NCI-H2029 (cell line): ENCODE results near the gene CDH1.
"Not testable (repeated sequence)": the region's sequence is repeated elsewhere in the genome, so short reads cannot be mapped to it uniquely, and the experiment has no call there.

Experiments
- DNase-seq: peaks from one replicate; lab custom pipeline; 2025; lab: John Stamatoyannopoulos, UW

CDH1 gene

DNA sequence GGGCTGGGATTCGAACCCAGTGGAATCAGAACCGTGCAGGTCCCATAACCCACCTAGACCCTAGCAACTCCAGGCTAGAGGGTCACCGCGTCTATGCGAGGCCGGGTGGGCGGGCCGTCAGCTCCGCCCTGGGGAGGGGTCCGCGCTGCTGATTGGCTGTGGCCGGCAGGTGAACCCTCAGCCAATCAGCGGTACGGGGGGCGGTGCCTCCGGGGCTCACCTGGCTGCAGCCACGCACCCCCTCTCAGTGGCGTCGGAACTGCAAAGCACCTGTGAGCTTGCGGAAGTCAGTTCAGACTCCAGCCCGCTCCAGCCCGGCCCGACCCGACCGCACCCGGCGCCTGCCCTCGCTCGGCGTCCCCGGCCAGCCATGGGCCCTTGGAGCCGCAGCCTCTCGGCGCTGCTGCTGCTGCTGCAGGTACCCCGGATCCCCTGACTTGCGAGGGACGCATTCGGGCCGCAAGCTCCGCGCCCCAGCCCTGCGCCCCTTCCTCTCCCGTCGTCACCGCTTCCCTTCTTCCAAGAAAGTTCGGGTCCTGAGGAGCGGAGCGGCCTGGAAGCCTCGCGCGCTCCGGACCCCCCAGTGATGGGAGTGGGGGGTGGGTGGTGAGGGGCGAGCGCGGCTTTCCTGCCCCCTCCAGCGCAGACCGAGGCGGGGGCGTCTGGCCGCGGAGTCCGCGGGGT lies at the start of gene CDH1:
CDH1 (plus strand) TSS at position 247 of the 684 bp plus-strand sequence; CDS start at position 371, 124 bp downstream.
- peak; percentile 70 for DNase-seq

DNA sequence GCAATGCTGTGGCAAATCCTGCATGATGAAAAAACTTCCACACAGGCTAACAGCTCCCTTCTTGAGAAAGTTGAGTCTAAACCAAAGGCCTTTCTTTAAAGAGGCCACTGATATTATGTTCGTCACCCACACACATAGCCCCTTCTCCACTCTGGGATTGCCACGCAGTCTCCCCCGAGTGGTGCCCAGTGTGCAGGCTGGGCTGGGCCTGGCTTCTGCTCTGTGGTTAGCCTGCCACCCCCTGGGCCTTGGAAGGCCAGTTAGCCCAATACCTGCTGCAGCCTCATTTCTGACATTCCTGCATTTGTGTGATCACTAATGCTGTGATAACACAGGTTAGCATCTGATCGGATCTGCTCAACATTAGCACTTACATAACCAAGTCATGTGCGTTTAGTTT lies 47.2 kb upstream of the CDH1 start:
- no peak for DNase-seq

- no peak for DNase-seq
Measured at GRCh38 chr16:68695575-68695974, 41.5 kb upstream of the CDH1 start.

DNA sequence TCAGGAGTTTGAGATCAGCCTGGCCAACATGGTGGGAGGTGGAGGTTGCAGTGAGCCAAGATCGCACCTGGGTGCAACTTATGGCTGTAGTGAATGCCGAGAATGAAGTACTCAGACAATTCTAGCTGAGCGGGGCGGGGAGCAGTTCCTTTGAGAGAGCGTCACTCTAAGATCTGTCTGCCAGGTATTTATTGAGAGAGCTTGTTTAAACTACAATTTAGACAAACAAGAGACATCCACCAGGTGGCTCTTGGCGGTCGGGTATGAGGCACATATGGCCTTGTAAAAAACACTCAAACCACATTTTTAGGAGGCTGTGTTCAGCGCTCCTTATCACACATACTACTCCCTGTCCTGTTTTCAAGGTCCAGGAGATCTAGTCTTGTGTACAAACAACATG lies 40.6 kb upstream of the CDH1 start:
- peak; percentile 17 for DNase-seq

GRCh38 chr16:68698091-68698490 lies 39.0 kb upstream of the CDH1 start:
- DNase-seq, result no peak

DNA sequence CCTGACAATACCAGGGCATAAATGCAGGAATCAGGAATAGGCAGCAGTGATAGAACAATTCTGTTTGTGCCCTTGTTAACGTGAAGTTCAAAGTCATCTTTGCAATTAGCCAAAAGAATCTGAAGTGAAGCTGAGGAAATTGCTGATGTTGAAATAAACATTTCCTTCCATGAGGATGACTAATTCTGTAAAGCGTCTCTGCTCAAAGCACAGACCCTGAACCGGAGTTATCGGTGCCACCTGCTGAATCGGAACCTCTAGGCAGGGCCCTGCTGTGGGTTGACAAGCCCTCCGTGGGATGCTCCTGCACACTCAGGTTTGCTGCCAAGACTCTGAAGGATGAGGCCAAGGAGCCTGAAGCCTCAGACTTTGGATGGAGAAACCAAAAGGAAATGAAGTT lies 37.0 kb upstream of the CDH1 start:
- DNase-seq, result no peak

DNA sequence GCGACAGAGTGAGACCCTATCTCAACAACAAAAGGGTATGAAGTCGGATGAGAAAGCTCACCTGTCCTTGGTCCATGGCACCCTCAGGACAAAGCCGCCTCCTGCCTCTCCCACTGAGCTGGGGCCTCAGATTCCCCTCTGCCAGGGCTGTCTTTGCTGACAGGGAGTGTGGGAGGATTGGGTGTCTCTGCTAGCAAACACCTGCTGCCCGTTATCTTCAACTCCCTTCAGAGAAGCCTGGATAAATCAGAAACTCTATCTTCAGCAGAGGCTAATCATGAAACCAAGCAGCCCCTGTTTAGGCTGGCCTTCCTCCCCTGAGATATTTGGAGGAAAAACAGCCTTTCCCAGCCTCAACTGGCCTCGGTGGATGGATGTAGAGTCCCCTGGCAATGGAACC lies 36.3 kb upstream of the CDH1 start:
- DNase-seq, result no peak

DNA sequence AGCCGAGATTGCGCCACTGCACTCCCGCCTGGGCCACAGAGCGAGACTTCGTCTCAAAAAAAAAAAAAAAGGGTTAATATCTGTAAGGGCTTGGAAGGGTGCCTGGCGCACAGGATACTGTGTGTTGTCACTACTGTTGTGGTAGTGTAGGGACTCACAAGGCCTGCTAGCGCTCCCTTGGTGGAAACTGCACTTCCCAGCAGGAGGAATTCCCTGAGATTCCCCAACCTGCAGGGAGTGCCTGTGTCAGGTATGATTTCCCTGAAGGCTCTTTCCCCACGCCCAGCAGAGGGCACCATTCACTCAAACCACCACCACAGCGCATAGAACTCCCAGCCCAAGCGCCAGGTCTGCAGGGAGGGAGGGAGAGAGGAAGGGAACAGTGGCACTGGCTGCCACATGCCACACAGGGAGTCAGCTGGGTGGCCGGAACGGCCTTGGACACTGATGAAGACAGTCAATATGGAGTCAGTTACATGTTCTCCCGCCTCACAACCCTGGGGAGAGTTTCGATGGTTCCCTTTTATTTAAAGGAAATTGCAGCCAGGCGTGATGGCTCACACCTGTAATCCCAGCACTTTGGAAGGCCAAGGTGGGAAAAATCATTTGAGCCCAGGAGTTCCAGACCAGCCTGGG lies 32.7 kb upstream of the CDH1 start:
- peak; percentile 35 for DNase-seq

DNA sequence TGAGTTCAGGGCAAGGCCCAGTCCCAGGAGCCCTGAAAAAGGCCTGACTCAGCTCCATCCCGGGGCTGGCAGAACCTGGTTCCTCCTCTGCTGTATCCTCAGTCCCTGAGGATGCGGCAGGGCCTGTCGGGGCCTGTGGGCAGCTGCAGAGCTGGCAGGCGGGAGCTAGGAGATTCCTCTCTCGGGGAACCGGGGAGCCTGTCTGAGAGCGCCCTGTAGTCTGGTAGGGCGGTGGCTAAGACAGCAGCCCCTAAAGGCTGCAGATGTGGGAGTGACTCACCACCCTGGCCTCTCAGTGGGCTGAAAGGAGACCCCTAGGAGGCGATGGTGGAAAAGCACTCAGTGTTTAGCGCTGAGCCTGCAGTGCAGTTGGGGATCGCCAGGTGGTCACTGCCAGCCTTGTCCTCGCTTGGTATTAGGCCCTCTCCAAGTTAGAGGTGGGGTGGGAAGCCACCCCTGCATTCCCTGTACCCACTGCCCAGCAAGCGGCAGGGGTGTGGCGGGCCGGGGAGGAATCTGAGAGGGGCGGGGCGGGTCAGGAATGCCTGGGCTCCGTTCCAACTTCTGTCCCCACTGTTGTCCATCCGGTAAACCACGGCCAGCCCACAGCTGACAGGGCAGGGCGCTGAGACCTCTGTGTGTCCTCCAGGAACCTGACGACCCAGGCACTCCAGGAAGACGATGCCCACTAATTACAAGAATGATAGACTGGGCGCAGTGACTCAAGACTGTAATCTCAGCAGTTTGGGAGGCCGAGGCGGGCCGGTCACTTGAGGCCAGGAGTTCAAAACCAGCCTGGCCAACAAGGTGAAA lies 29.5 kb upstream of the CDH1 start:
- DNase-seq, result no peak

- no peak for DNase-seq
Measured at GRCh38 chr16:68710211-68710610, 26.9 kb upstream of the CDH1 start.

GRCh38 chr16:68711421-68712139 lies 25.5 kb upstream of the CDH1 start:
- no peak for DNase-seq

DNA sequence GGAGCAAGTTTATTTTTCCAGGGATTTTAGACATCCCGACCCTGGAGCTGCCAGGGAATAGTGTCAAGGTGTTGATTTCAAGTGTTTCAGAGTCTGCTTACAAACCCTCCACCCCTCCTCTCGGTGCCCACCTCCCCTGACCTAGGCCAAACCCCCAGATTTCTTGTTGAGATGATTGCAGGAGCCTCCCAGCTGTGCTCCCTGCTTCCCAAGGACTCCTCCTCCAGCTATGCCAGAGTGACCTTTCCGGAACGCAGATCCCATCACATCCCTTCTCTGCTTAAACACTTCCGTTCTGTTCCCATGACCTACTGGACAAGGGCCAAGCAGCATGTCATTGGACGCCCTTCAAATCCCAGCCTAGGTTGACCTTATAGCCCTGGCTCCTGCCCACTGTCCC lies 23.7 kb upstream of the CDH1 start:
- no peak for DNase-seq

DNA sequence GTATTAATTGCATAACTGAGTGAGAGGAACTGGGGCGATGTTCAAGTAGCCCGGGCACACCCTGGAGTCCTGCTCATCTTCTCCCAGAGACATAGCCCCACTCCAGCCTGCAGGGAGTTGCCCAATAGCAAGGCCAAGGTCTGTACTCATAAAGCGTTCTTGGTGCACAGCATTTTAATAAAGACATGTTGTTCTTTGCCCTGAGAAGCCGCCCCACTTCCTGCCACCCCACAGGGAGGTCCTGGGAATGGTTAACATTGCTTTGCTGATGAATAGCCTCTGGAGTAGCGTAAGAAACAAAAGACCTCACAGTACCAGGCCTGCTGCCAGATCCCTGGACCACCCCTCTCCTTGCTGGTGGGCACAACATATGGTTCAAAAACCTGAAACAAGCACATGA lies 21.6 kb upstream of the CDH1 start:
- no peak for DNase-seq

DNA sequence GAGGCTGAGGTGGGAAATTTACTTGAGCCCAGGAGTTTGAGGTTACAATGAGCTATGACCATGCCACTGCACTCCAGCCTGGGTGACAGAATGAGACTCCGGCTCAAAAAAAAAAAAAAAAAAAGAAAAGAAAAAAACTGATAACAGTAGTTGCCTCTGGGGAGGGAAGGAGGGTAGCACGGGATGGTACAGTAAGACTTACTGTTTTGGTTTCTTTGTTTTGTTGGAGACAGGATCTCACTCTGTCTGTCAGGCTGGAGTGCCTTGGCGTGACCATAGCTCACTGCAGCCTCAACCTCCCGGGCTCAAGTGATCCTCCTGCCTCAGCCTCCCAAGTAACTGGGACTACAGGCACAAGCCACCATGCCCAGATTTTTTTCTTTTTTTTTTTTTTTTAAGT lies 20.6 kb upstream of the CDH1 start:
- DNase-seq, result not testable (repeated sequence)

- DNase-seq, result no peak
Measured at GRCh38 chr16:68717684-68718083, 19.4 kb upstream of the CDH1 start.

- DNase-seq, result no peak
Measured at GRCh38 chr16:68718590-68718989, 18.5 kb upstream of the CDH1 start.

DNA sequence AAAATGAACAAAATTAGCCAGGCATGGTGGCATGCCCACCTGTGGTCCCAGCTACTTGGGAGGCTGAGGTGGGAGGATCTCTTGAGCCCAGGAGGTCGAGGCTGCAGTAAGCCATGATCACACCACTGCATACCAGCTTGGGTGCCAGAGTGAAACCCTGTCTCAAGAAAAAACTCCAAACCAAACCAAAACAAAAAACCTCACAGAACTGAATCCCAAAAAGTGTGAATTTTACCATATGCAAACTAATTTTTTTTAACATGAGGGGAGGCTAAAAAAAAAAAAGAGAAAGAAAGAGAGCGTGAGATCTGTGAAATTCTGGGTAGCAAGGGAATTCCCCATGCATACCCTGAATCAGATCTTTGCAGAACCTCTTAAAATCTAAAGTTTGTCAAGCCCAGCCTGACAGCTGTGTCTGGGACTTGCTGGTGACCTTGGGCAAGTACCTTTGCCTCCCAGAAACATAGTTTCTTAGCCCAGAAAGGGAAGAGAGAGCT lies 17.1 kb upstream of the CDH1 start:
- no peak for DNase-seq

DNA sequence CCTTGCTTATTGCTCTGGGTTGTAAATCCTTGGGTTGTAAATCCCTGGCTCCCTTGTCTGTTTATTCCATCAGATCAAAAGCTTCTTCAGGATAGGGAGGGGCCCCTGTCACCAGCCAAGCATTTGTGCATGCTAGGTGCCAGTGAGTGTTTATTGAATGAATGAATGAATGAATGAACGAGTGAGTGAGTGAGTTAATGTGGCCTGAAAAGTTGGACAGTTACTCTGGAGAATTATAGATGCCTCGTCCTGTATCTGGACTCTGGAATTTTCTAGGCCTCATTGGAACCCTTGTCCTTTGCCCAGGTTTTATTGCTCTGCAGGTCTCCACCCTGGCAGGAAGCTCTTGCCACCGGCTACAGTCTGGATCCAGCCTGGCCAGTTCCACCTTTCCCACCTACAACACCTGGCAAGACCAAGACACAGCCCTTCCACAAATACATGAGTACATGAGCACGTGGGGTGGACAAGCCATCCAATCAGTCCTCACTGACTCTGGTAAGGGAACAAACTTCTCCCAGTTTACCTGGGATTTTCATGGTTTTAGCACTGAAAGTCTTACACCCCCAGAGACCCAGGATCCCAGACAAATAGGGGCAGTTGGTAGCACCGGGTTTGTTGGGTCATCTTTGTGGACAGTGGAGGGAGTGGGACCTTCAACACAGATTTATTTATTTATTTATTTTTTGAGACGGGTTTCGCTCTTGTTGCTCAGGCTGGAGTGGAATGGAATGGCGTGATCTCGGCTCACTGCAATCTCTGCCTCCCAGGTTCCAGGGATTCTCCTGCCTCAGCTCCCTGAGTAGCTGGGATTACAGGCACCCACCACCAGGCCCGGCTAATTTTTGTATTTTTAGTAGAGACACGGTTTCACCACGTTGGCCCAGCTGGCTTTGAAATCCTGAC lies 14.7 kb upstream of the CDH1 start:
- no peak for DNase-seq

- DNase-seq, result no peak
Measured at GRCh38 chr16:68724797-68725196, 12.3 kb upstream of the CDH1 start.

GRCh38 chr16:68728523-68728922 lies 8.6 kb upstream of the CDH1 start:
- DNase-seq, result no peak

GRCh38 chr16:68731637-68732036 lies 5.5 kb upstream of the CDH1 start:
- DNase-seq, result no peak
